GM19240 (cell line): Measurements from ENCODE around the gene RFC1.
"Not testable (repeated sequence)": the region's sequence is repeated elsewhere in the genome, so short reads cannot be mapped to it uniquely, and the experiment has no call there.

Experiments used
- DNase-seq: peaks from one replicate; pipeline ENCODE4 v3.0.0; 2011; ENCODE audit warnings: low spot score; ENCODE audit not compliant: insufficient read length

Gene RFC1

GRCh38 chr4:39365830-39366771 lies at the start of gene RFC1:
Gene RFC1, minus strand, starts transcription at chr4:39366362. Its CDS starts 121 bp downstream, at chr4:39366241.
- DNase-seq: peak; percentile 69

- DNase-seq: no peak
These were observed 49.6 kb upstream of the RFC1 start for GRCh38 chr4:39415678-39416283.

- not testable (repeated sequence) for DNase-seq
These were observed 45.4 kb upstream of the RFC1 start for GRCh38 chr4:39411561-39411960.

- no peak for DNase-seq
These were observed 44.3 kb upstream of the RFC1 start for GRCh38 chr4:39410415-39410814.

- DNase-seq: no peak
These were observed 41.4 kb upstream of the RFC1 start for GRCh38 chr4:39407584-39407885.

GRCh38 chr4:39406763-39407583 lies 40.8 kb upstream of the RFC1 start, which contains the start of gene KLB:
Gene KLB, plus strand, starts transcription at chr4:39406930. Its CDS starts 20 bp downstream, at chr4:39406950.
- DNase-seq: no peak

- DNase-seq: not testable (repeated sequence)
These were observed 35.5 kb upstream of the RFC1 start for GRCh38 chr4:39401640-39402039.

GRCh38 chr4:39394706-39395105 lies 28.5 kb upstream of the RFC1 start:
- no peak for DNase-seq

GRCh38 chr4:39390603-39391002 lies 24.4 kb upstream of the RFC1 start:
- DNase-seq: no peak

- no peak for DNase-seq
These were observed 18.4 kb upstream of the RFC1 start for GRCh38 chr4:39384563-39384962.

- no peak for DNase-seq
These were observed 17.5 kb upstream of the RFC1 start for GRCh38 chr4:39383690-39384089.

- no peak for DNase-seq
These were observed 9.3 kb upstream of the RFC1 start for GRCh38 chr4:39375478-39375877.

GRCh38 chr4:39371209-39371608 lies 5.0 kb upstream of the RFC1 start:
- DNase-seq: not testable (repeated sequence)

GRCh38 chr4:39369301-39369700 lies 3.1 kb upstream of the RFC1 start:
- no peak for DNase-seq

GRCh38 chr4:39367166-39367565 lies 1.0 kb upstream of the RFC1 start:
- DNase-seq: no peak

- DNase-seq: no peak
These were observed 802 bp downstream of the RFC1 start for GRCh38 chr4:39365360-39365759.

GRCh38 chr4:39363773-39364393 lies 2.3 kb downstream of the RFC1 start:
- no peak for DNase-seq

GRCh38 chr4:39362827-39363226 lies 3.3 kb downstream of the RFC1 start:
- no peak for DNase-seq

GRCh38 chr4:39360611-39361010 lies 5.6 kb downstream of the RFC1 start:
- not testable (repeated sequence) for DNase-seq

GRCh38 chr4:39357002-39357401 lies 9.2 kb downstream of the RFC1 start:
- DNase-seq: peak; percentile 26

GRCh38 chr4:39354254-39354552 lies 12.0 kb downstream of the RFC1 start:
- DNase-seq: no peak
